Stimulated activated CD4-positive, alpha-beta T cell treated with anti-CD3 and anti-CD28 coated beads, Interleukin-2, amount 100 ng/mL, for 24 hours (primary cell): ENCODE measurements around the gene RNLS.
"Not testable (repeated sequence)": the region's sequence is repeated elsewhere in the genome, so short reads cannot be mapped to it uniquely, and the experiment has no call there.

ENCODE experiments used
- DNase-seq, 2 donors: peaks; one replicate each; pipeline ENCODE4 v3.0.0-alpha.2; 2020

The RNLS gene

GRCh38 chr10:88383276-88383675 lies 199.8 kb downstream of the RNLS start:
- DNase-seq = no peak

- no peak for DNase-seq
Measured at GRCh38 chr10:88382699-88383098, 200.4 kb downstream of the RNLS start.

- no peak for DNase-seq
Measured at GRCh38 chr10:88379575-88379974, 203.5 kb downstream of the RNLS start.

GRCh38 chr10:88377510-88377909 lies 205.6 kb downstream of the RNLS start:
- no peak for DNase-seq

GRCh38 chr10:88374392-88375175 lies 208.5 kb downstream of the RNLS start:
- DNase-seq = no peak

- DNase-seq = no peak
Measured at GRCh38 chr10:88372881-88373592, 210.1 kb downstream of the RNLS start.

- DNase-seq = no peak
Measured at GRCh38 chr10:88372051-88372715, 210.9 kb downstream of the RNLS start.

GRCh38 chr10:88370713-88371112 lies 212.4 kb downstream of the RNLS start:
- no peak for DNase-seq

- DNase-seq = no peak
Measured at GRCh38 chr10:88366772-88367171, 216.3 kb downstream of the RNLS start.

GRCh38 chr10:88361995-88362807 lies 220.9 kb downstream of the RNLS start:
- DNase-seq = no peak

- no peak for DNase-seq
Measured at GRCh38 chr10:88361494-88361893, 221.6 kb downstream of the RNLS start.

- not testable (repeated sequence) for DNase-seq
Measured at GRCh38 chr10:88355750-88356149, 227.4 kb downstream of the RNLS start.

GRCh38 chr10:88347597-88348304 lies 235.4 kb downstream of the RNLS start:
- DNase-seq = no peak

GRCh38 chr10:88347022-88347421 lies 236.1 kb downstream of the RNLS start:
- no peak for DNase-seq

- no peak for DNase-seq
Measured at GRCh38 chr10:88346144-88346977, 236.8 kb downstream of the RNLS start.

- DNase-seq = no peak
Measured at GRCh38 chr10:88343761-88344484, 239.2 kb downstream of the RNLS start.

GRCh38 chr10:88342733-88343310 lies 240.3 kb downstream of the RNLS start:
- no peak for DNase-seq

GRCh38 chr10:88337134-88337533 lies 246.0 kb downstream of the RNLS start:
- no peak for DNase-seq

- DNase-seq = no peak
Measured at GRCh38 chr10:88336334-88336733, 246.8 kb downstream of the RNLS start.

GRCh38 chr10:88333248-88333630 lies 249.9 kb downstream of the RNLS start:
- DNase-seq = no peak
